UCSD-AML1 (cell line): ENCODE data around the gene BOK.

ENCODE experiments used
- DNase-seq: peaks from one replicate; lab custom pipeline; 2025; ENCODE audit not compliant: unreplicated experiment; lab: John Stamatoyannopoulos, UW

The BOK gene

DNA sequence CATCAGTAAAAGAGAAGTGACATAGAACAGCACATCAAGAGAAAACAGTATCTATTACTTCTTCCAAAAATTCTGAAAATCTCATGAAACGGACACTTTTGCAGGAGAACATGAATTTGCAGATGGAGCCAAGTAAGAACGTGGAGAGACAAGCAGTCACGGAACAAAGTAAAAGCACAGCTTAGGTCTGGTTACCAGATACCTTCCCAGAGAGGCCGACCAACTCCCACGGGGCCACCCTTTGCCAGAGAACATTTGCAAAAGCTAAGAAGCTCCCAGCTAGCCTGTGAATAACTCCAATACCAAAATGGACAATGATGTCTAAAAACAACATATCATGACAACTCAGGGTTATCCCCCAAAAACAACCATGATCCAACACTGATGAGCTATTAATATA, 39.5 kb downstream of the BOK start:
- DNase-seq: no peak

DNA sequence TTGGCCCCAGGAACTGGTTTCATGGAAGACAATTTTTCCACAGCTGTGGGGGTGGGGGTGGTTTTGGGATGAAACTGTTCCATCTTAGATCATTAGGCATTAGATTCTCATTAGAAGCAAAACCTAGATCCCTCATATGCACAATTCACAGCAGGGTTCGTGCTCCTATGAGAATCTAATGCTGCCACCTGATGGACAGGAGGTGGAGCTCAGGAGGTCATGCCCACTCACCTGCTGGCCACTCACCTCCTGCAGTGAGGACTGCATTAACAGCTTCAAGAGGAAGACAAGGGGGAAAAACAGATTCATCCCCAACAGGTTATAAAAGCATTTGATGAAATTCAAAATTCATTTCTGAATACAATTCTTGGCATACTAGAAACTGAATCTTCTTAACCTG, 39.9 kb downstream of the BOK start:
- DNase-seq: no peak

DNA sequence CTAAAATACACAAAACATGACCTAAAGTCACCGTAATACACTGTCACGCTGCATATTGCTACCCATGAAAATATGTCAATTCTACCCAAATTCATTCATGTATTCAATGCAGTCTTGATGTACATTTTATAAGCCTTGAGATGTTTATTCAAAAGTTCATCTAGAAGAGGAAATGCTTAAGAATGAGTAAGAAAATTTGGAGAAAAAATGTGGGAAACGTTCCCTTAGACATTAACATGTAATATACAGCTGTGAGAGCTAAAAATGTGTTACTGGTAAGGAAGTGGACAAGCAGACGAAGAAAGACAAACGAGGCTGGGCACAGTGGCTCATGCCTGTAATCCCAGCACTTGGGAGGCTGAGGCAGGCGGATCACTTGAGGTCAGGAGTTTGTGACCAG, 41.1 kb downstream of the BOK start:
- no peak for DNase-seq

DNA sequence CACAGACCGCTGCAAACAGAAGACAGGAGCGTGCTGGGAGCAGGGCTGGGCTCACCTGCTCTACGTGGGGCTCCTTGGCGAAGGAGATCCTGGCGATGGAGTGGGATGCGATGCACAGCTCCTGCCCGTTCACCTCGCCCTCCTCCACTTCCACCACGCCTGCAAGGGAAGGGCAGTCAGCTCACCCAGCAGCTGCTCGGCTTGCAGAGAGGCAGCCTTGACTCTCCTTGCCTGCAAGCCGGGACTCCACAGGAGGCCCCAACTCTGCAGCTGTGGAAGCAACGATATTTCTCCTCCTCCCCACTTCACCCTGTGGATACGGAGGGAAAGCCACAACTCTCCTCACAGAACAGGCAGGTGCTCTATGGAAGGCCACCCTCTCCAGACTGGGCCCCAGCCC, 43.3 kb downstream of the BOK start:
- no peak for DNase-seq

DNA sequence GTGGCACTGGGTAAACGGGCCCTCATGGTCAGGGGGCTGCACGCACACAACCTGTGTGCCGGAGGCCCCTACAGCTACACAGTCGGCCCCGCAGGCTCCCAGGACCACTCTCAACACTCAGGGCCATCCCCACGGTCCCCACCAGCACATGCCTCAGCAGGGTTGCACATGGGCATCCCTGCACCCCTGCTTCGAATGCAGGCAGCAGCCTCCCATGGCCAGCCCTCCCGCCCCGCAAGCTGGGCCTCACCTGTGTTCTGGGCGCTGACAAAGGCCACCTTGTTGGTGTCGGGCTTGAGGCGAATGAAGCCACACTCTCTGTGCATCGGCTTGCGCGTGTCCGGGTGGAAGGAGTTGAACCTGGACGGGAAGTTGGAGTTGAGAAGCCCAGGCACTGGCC, 44.2 kb downstream of the BOK start:
- DNase-seq: no peak

DNA sequence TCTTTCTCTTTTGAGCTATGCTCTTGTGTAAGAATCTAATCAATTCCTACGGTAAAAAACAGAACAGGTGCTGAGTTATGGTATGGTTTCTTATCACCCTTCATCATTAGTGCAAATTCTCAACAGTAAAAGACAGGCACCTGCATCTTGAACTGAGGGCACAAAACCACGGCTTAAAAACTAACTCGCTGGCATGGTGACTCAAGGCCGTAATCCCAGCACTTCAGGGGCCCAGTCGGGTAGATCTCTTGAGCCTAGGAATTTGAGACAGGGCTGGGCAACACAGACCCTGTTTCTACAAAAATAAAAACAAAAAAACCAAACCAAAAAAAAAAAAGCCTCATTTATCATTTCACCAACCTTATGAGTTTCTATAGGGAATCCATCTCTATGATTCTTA, 45.1 kb downstream of the BOK start:
- no peak for DNase-seq

DNA sequence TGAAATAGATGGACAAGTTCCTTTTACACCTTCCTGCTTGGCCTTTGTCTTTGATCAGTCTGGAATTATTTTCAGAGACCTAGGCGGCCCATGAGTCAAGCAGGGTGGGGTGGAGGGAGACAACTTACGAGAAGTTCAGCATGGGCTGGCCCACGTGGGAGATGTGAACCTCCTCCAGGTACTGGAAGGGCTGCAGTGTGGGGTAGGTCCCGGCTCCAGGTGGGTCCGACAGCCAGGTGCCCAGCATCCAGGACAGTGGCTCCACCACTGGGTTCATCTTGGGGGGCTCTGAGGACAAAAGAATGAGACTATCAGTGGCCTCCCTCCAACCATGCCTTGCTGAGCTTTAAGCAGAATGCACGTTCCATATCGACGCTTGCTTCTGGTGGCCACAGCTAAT, 47.6 kb downstream of the BOK start:
- DNase-seq: no peak

DNA sequence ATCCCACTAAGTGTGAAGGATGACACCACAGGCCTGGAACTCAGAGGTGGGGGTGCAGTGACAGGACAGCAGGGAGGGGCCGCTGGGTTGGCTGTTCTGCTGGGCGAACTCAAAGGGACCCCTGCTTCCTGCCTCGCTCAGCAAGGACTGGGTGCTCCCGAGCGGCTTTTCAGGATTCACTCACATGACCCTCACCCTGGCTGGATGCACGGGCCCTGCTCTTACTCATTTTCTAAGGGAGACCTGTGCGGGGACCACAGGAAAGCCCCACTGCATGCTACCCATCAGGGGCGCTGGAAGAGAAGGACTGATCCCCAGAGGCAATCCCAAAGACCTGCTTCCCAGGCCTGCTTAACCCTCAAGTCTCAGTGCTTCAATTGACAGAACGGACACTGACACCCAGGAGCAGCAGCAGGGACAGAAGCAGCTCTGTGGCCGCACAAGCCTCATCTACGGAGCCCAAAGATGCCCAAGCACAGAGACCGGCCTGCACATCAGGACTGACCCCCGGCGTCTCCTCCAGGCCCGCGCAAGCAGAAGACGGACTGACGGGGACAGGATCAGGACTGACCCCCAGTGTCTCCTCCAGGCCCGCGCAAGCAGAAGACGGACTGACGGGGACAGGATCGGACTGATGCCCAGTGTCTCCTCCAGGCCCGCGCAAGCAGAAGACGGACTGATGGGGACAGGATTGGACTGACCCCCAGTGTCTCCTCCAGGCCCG, 48.8 kb downstream of the BOK start:
- DNase-seq: no peak

DNA sequence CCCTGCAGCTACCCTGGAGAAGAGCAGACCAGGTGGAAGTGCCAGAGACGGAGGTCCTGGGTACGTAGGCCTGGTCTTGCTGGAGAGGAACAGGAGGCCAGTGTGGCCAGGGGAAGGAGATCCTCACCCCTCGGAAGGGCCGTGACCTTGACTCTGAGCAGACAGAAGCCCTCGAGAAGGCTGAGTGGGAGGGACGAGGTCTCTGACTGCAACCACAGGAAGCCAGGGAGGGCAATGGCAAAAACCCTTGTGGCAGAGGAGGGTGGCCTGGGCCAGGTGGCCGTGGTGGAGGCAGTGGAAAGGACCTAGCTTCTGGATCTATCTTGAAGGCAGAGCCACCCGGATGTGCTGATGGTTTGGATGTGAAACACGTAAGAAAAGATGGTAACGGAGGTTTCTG, 50.3 kb downstream of the BOK start:
- DNase-seq: peak; percentile 59

DNA sequence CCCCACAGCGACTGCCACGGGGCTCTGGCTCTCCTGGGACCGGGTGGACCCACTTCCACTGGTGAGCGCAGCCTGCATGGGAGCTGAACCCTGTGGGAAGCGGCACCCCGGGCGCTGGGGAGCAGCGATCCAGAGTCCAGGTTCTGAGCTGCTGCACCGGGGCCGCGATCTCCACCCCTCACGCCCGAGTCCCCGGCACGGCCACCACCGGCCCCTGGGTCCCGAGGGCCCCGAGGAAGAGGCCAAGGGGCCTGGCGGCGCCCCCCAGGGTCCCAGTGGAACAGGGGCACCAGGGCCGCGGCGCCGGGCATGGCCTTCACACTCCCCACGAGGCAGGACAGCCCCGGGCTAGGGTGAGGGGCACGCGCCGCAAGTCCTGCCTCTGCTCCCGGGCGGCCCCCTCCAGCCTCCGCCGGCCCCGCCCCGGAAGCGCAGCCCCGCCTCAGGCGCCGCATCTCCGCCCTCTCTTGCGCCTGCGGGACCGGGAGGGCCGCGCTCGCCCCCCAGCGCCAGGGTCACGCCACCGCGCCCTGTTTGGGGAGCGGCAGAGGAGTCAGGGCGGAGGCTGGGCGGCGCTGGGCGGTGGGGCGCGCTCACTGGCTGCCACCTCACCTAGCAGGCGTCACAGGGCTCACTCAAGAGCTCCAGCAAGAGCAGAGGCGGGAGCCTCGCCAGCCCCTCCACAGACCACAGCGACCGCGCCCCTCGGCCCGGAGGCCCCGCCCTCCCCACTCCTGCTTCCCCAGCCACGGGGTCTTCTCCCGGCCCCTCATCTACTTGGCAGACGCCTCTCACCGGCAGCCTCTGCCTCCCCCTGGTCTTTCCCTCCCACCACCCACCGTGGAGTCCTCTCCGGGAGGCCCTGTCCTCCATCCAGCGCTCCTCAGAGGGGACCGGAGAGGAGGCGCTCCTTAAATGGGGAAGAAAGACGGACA, 51.6 kb downstream of the BOK start:
- peak; percentile 80 for DNase-seq

DNA sequence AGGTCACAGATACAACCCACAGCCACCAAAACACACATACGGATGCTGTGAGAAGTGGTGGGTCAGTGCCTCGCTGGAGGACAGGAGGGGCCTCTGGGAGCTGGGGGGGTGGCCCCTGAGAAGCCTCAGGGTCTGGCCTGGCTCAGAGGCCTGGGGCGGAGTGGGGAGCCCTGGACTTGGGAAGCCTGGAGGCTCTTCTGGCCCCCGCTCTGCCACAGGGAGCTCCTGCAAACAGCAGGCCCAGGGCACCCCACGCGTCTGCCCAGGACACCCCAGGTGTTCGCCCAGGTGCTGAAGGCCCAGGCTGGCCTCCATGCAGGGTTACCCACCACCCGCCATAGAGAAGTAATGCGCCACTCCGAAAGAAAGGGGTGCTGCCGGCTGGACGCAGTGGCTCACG, 52.5 kb downstream of the BOK start:
- no peak for DNase-seq

DNA sequence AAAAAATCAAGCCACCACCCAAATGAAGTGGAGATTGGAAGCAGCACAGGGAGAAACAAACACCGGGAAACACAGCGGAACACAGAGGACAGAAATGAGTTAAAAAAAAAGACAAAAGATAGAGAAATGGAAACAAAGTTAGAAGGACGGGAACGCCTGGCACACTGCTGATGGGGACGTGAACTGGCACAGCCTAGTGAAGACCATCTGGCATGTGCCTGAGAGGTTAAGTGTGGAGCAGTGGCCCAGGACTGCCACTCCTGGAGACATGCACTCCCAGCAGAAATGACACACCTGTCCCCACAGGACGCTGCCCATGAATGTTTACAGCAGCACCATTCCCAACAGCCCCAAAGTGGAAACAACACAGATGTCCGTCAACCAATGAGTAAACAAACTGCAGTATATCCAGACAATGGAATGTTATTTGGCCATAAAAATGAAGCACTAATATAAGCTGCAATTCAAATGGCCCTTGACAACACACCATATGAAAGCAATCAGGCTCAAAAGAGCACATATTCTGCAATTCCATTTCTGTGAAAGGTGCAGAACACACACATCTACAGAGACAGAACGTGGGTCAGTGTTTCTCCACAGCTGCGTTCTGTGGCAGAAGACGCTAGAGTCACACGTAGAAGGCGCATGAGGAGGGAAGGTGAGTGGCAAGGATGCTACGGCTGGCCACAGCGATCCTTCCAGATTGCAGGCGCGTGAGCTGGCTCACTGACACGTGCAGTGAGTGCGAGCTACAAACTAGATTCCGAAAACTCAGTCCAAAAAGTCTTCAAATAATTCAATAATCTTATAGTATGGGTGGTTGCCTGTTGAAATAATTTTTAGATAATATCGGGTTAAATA, 53.8 kb downstream of the BOK start:
- DNase-seq: no peak

DNA sequence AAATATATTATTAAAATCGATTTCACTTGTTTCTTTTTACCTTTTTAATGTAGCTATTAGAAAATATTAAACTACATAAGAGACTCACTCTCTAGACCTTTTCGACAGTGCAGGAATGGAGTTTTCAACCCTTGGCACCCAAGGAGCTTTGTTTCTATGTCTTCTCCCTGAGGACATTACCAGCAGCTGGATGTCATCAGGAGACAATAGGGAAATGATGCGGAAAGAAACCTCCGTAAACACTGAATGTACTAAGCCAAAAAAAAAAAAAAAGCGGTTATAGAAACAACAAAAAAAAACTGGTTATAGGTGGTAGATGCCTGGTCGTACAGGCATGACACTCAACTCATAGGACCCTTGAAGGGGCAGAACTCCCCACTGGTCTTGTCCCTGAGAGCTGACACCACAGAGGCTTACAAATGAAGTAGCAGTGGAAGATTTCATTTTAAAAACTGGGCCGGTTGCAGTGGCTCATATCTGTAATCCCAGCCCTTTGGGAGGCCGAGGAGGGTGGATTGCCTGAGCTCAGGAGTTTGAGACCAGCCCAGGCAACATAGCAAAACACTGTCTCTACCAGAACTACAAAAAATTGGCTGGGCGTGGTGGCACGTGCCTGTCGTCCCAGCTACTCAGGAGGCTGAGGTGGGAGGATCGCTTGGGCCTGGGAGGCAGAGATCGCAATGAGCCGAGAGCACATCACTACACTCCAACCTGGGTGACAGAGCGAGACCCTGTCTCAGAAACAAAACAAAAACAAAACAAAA, 54.7 kb downstream of the BOK start:
- DNase-seq: no peak

DNA sequence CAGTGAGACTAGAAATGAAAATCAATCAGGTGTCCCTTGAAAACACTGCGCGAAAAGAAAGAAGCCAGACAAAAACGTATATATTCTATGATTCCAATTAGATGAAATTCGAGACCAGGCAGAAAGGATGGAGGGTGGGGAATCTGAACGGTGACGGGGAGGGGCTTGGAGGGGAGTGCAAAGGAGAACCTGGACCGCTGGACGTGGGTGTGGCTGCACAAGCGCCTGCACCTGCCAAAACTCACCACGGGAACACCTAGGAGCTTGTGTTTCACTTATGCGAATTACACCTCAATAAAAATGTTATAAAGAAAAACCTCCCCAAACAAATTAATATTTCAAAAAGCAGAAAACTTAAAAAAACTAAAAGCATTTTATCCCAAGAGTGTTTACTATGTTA, 56.5 kb downstream of the BOK start:
- DNase-seq: no peak

DNA sequence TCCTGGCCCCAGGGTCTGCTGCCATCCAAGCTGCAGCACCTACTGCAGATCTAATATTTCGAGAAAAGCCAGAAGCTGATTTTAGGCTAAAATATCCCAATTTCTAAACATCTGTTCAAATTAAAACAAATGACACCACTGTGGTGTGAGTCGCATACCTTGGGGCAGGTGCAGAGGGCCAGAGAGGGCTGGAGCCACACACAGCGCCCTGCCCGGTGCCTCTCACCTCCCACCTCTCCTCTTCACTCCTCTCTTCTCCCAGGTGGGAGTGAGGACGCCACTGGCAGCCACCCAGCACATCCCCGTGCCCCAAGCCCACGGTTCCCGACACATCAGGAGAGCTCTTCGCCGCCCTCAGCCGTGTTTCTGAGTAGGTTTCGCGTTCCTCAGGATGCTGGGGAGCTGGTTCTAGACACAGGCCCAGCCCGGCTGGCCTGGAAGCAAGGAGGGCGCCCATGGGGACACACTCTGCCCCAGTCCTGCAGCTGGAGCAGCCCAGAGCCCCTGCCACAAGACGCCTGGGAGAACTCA, 57.0 kb downstream of the BOK start:
- no peak for DNase-seq

DNA sequence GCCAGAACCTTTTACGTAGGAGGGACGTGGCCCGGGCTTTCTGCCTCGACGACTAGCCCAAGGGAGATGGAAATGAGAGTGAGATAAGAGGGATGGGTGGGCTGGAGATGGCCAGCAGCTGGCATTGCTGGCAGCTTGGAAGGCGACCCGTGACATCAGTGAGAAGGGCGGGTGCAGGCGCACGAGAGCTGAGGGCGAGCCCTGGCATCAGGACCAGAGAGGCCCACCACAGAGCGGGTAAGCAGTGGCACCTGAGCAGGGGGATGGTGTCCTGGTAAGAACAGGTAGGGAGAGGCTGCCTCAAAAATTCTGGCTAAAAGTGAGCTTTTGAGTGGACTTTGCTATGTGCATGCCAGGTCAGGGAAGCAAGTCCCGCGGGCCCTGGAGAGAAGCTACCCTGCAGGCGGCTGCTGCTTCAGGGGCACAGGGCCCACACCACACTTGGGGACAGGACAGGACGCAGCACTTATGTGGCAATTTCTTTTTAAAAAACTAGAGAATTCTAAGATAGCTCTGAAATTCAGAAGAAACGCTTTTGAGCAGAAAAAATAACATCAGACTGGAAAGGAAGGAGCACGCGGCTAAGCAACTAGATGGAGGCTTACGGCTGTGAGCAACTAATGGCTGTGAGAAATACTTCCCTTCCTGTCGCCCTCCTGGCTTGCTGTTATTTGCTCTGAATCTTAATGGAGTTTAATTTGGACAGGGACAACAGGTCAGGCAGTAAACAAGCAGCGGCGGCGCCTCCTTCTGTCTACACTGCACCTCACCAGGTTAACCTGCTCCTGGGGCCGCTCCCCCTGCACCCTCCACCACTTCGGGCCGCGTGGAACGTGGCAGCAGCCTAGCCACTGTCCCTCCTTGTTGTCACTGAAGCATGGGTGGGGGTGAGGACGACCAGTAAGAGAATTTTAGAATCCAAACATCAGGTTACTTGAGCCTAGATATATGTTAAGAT, 57.9 kb downstream of the BOK start:
- no peak for DNase-seq

DNA sequence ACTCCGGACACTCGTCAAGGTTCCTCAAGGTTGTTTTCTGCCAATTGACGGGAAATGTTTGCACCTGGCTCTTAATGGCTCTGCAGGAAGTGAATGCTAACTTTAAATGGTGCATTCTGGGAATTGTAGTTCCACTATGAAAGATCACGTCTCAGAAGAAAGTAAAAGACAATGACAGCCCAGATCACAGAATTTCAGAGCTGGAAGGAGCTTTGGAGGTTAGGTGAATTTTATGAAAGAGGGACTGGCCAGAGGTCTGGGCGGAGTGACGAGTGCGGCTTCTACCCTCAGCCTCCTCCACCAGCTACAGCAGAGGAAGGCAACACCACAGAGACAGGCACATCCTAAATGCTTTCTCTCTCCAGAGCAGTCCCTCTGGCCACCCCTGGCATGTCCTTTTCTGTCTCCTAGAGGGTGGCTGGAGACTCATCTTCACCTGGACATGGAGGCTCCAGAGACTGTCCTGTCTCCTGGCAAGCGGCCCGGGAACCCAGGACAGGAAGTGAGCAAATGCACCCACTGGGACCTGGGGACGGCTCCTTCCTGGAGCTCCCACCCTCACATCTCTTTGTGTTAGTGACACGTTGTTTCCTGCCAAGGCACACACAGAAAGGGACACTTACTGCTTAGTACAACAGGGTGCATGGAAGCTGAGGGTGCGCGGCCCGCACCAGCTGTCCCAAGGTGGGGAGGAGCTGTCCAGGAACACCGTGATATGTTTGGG, 59.0 kb downstream of the BOK start:
- peak; percentile 36 for DNase-seq

DNA sequence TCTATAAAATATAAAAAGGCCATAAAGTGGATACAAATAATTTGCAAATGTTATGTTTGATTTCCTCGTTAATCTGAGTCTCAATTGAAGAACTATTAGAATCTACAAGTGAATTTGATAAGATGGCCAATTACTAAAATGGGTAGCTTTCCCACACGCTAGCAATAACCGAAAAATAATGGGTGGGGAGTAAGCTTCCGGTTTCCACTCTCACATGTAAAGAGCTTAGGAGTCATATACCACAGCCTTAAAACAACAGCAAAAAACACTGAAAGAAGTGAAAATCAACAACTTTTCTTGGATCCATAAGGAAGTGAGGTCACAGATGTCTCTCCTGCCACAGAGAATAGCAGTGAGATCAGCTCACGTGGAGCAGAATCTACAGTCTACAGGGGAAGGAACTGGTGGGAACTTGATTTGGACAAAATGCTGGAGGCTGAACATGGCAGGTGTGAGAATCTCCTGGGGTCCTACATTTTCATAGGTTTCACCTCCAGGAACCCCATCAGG, 59.8 kb downstream of the BOK start:
- no peak for DNase-seq

DNA sequence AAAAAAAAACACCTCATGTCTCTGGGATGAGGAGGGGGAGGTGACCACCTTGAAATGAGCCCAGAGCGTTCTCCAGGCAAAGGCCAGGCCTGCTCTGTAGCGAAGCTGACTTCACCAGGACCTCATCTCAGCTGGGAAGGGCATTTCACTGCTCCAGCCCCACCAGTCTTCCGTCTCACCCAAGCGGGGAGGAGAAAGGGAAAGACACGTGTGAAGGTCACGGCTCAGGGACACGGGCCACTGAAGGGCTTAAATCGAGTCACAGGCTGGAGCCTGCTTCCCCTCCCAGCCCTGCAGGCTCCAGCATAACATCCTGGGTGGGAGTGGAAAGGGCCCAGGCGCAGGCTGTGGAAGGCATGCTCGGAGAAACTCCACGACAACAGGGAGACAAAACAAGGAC, 60.3 kb downstream of the BOK start:
- DNase-seq: no peak
